K562 (cell line): ENCODE results near the gene PSMD1. TPM values are rescaled to one million over a fixed set of nuclear protein-coding genes. Genes with fewer than 3 reads are reported as not detected.

Experiments
- ATAC-seq: fragments of 200-7000 bp; cut with Tn5 transposase; 3 replicates; pipeline ENCODE4 v1.9.1; 2020; ENCODE audit warnings: moderate library complexity
- BruUV-seq: library from RNA; stranded (reverse); fragments of 400-500 nt; replicated peaks from 2 replicates; lab custom pipeline; 2021; lab: Mats Ljungman, UMichigan
- CTCF ChIA-PET: fragments of 300-600 bp; formaldehyde crosslinking; extraction: SDS; loops from one replicate; lab custom pipeline; 2021; ENCODE audit warnings: low intra/inter-chr PET ratio; lab: Yijun Ruan, JAX
- POLR2A ChIA-PET: fragments of 300-600, 350-650 bp; sonication (Branson Sonifier 250); formaldehyde crosslinking; extraction: SDS; loops from one replicate; lab custom pipeline; 2021; ENCODE audit warnings: antibody characterized with exemption, inconsistent platforms; lab: Yijun Ruan, JAX
- DNase-seq, 4 experiments: peaks; one replicate each; pipeline versions ENCODE4 v3.0.0 to v3.0.0-alpha.2; 2011 to 2018; ENCODE audit warnings: low spot score in 3 of 4, mixed read lengths in 3 of 4; ENCODE audit errors: extremely low read depth in 1 of 4
- FAIRE-seq: peaks from 2 replicates; lab custom pipeline; 2011; peaks lifted over from hg19 to GRCh38; lab: Jason Lieb, UNC
- H2AFZ ChIP-seq: 2 replicates; pipeline ENCODE4 v1.6.0; 2011; ENCODE audit warnings: low read depth, low read length, control low read depth, inconsistent platforms
- H3K27ac ChIP-seq: fragments of 200-600 bp; 3 replicates; pipeline ENCODE4 v1.8.0; 2011; ENCODE audit warnings: low read depth, mild to moderate bottlenecking, control low read depth, inconsistent platforms, low read length, moderate library complexity, mixed read lengths; ENCODE audit errors: extremely low read depth
- H3K27me3 ChIP-seq, 2 experiments: fragments of 300-600 bp in 1 of 2; 2 replicates in 1 of 2; 3 replicates in 1 of 2; pipeline versions ENCODE4 v1.6.0 to v1.8.0; 2011; ENCODE audit warnings: inconsistent platforms in 2 of 2, low read length in 2 of 2, mild to moderate bottlenecking in 1 of 2, mixed read lengths in 1 of 2, moderate library complexity in 1 of 2; ENCODE audit not compliant: control insufficient read depth in 2 of 2, insufficient read depth in 2 of 2
- H3K36me3 ChIP-seq: fragments of 300-600 bp; 3 replicates; pipeline ENCODE4 v1.8.0; 2011; ENCODE audit warnings: mild to moderate bottlenecking, low read length, inconsistent platforms; ENCODE audit not compliant: control insufficient read depth, insufficient read depth
- H3K4me1 ChIP-seq, 2 experiments: fragments of 200-600 bp in 1 of 2; replicated peaks in 1 of 2; 2 replicates in 1 of 2; 3 replicates in 1 of 2; pipeline versions ENCODE4 v1.5.1 to v1.8.0; 2011; ENCODE audit warnings: inconsistent platforms in 2 of 2, low read length in 2 of 2, mild to moderate bottlenecking in 1 of 2, mixed read lengths in 1 of 2, moderate library complexity in 1 of 2; ENCODE audit not compliant: control insufficient read depth in 2 of 2, insufficient read depth in 2 of 2
- H3K4me2 ChIP-seq: 2 replicates; pipeline ENCODE4 v1.6.1; 2011; ENCODE audit warnings: low read length, control low read depth, inconsistent platforms, mixed read lengths; ENCODE audit not compliant: insufficient read depth
- H3K4me3 ChIP-seq: fragments of 200-600 bp; sonication (generic), shearing (Covaris generic); 2 replicates; pipeline ENCODE4 v1.5.1; 2016; ENCODE audit warnings: control low read depth, inconsistent platforms
- H3K79me2 ChIP-seq: fragments of 200-600 bp; 3 replicates; pipeline ENCODE4 v1.8.0; 2011; ENCODE audit warnings: low read length, inconsistent platforms; ENCODE audit not compliant: control insufficient read depth, insufficient read depth
- H3K9ac ChIP-seq, 2 experiments: 2 replicates each; pipeline versions ENCODE4 v1.6.0 to v1.6.1; 2011; ENCODE audit warnings: low read depth in 2 of 2, low read length in 2 of 2, control low read depth in 1 of 2, inconsistent platforms in 1 of 2, mild to moderate bottlenecking in 1 of 2, mixed read lengths in 1 of 2; ENCODE audit not compliant: insufficient read depth in 1 of 2
- H3K9me1 ChIP-seq: one replicate; pipeline ENCODE4 v1.6.0; 2011; ENCODE audit warnings: inconsistent platforms, mild to moderate bottlenecking, low read length, moderate library complexity; ENCODE audit not compliant: control insufficient read depth, insufficient read depth
- H3K9me3 ChIP-seq: replicated peaks from 2 replicates; pipeline ENCODE4 v1.5.1; 2011; ENCODE audit warnings: low read depth, low read length, inconsistent platforms; ENCODE audit not compliant: control insufficient read depth, insufficient read depth
- H4K20me1 ChIP-seq: replicated peaks from 2 replicates; pipeline ENCODE4 v1.6.1; 2011; ENCODE audit warnings: low read length, inconsistent platforms, mixed read lengths; ENCODE audit not compliant: control insufficient read depth, insufficient read depth
- BHLHE40 ChIP-seq: IDR thresholded peaks from 2 replicates; pipeline ENCODE4 v1.6.1; 2011; ENCODE audit warnings: low read length, improper control_type of control experiment
- CREB5 ChIP-seq: fragments of 250-450 bp; sonication (Bioruptor Pico); IDR thresholded peaks from 2 replicates; pipeline ENCODE4 v1.5.0; 2020; ENCODE audit warnings: mild to moderate bottlenecking
- HEY1 ChIP-seq: fragments of 250-450 bp; sonication (Bioruptor Pico); IDR thresholded peaks from 2 replicates; pipeline ENCODE4 v1.5.0; 2020; ENCODE audit warnings: mild to moderate bottlenecking, moderate library complexity, borderline replicate concordance
- L3MBTL2 ChIP-seq: fragments of 450-650 bp; IDR thresholded peaks from 2 replicates; pipeline ENCODE4 v1.6.1; 2016; ENCODE audit warnings: mild to moderate bottlenecking, moderate library complexity
- MCM2 ChIP-seq: fragments of 450-650 bp; IDR thresholded peaks from 2 replicates; pipeline ENCODE4 v1.6.1; 2017; ENCODE audit warnings: low read depth, mild to moderate bottlenecking
- PKNOX1 ChIP-seq: fragments of 450-650 bp; IDR thresholded peaks from 2 replicates; pipeline ENCODE4 v1.6.1; 2016
- POLR2H ChIP-seq: IDR thresholded peaks from 2 replicates; pipeline ENCODE4 v1.6.1; 2016; ENCODE audit warnings: missing genetic modification characterization, low read depth, mild to moderate bottlenecking, control low read depth, missing compliant biosample characterization, moderate library complexity
- RBM39 ChIP-seq: fragments of 200-400 bp; formaldehyde crosslinking; optimal IDR thresholded peaks from 2 replicates; pipeline ENCODE3; 2018; ENCODE audit warnings: low read depth, low read length
- SAP30 ChIP-seq: fragments of 200-600 bp; sonication (generic); IDR thresholded peaks from 2 replicates; pipeline ENCODE4 v1.6.1; 2012; ENCODE audit warnings: borderline replicate concordance, low read depth, mild to moderate bottlenecking, moderate library complexity, low read length, control low read depth, inconsistent platforms; ENCODE audit not compliant: insufficient read depth, poor library complexity, severe bottlenecking
- SRSF1 ChIP-seq: fragments of 200-400 bp; formaldehyde crosslinking; IDR thresholded peaks from 2 replicates; pipeline ENCODE4 v1.6.1; 2017; ENCODE audit warnings: mild to moderate bottlenecking, low read depth, low read length, moderate library complexity
- TAF15 ChIP-seq: fragments of 200-400 bp; formaldehyde crosslinking; IDR thresholded peaks from 2 replicates; pipeline ENCODE4 v1.6.1; 2017; ENCODE audit warnings: mild to moderate bottlenecking, low read depth, low read length, moderate library complexity
- TFAP4 ChIP-seq: sonication (generic); formaldehyde crosslinking; IDR thresholded peaks from 2 replicates; pipeline ENCODE4 v1.8.0; 2022; ENCODE audit warnings: missing genetic modification reagents, mild to moderate bottlenecking, moderate library complexity, borderline replicate concordance
- ZFPM2 ChIP-seq: fragments of 250-450 bp; sonication (Bioruptor Pico); IDR thresholded peaks from 2 replicates; pipeline ENCODE4 v1.5.1; 2022; ENCODE audit warnings: mild to moderate bottlenecking
- ZNF583 ChIP-seq: fragments of 250-450 bp; sonication (Bioruptor Pico); IDR thresholded peaks from 2 replicates; pipeline ENCODE4 v1.4.0; 2020
- WGBS: fragments of 100-300 bp; shearing (Covaris generic); methylation state at CpG from one replicate; pipeline ENCODE4 v1.1.6; 2016; ENCODE audit warnings: low coverage, mixed read lengths; ENCODE audit not compliant: insufficient coverage; ENCODE audit errors: missing lambda C conversion rate; 5-methylcytosine and 5-hydroxymethylcytosine counted together
- in situ Hi-C: fragments of 300-500 bp; cut with MboI; formaldehyde crosslinking; loops from 4 replicates; pipeline ENCODE4 v1.15.0; 2018; ENCODE audit warnings: inconsistent platforms, mixed read lengths
- intact Hi-C: fragments of 100-400 bp; cut with micrococcal nuclease; formaldehyde crosslinking; loops from 2 replicates; pipeline ENCODE4 v1.14.2; 2022
- polyA plus RNA-seq, 8 experiments: library from polyadenylated mRNA; depleted of rRNA in 4 of 8; stranded (reverse) in 5 of 8; unstranded in 3 of 8; fragments of >200 nt; fragmentation: Nextera tagmentation in 2 of 8; fragmentation: Illumina TruSeq in 1 of 8; extraction: Ambion mirVana in 2 of 8; extraction: Trizol in 1 of 8; gene quantifications; 2 replicates each; pipeline versions ENCODE4 v1.2.1 to v1.2.3, GENCODE V29; 2011 to 2014; ENCODE audit warnings: inconsistent platforms in 1 of 8, missing spikeins in 1 of 8
- total RNA-seq, 7 experiments: library from RNA; depleted of rRNA in 6 of 7; stranded (reverse); fragments of >200 nt in 6 of 7; fragmentation: Illumina TruSeq in 2 of 7; extraction: Trizol in 2 of 7; gene quantifications; 2 replicates each; pipeline versions ENCODE4 v1.2.1 to v1.2.3, GENCODE V29; 2011 to 2021; ENCODE audit warnings: low replicate concordance in 1 of 7

PSMD1 gene
- total and polyA plus RNA-seq, 9 of the 15 experiments (the other 6 are each of a cell fraction or from before 2014, with no cell fraction given), result 100 to 257 (median 147) TPM

DNA sequence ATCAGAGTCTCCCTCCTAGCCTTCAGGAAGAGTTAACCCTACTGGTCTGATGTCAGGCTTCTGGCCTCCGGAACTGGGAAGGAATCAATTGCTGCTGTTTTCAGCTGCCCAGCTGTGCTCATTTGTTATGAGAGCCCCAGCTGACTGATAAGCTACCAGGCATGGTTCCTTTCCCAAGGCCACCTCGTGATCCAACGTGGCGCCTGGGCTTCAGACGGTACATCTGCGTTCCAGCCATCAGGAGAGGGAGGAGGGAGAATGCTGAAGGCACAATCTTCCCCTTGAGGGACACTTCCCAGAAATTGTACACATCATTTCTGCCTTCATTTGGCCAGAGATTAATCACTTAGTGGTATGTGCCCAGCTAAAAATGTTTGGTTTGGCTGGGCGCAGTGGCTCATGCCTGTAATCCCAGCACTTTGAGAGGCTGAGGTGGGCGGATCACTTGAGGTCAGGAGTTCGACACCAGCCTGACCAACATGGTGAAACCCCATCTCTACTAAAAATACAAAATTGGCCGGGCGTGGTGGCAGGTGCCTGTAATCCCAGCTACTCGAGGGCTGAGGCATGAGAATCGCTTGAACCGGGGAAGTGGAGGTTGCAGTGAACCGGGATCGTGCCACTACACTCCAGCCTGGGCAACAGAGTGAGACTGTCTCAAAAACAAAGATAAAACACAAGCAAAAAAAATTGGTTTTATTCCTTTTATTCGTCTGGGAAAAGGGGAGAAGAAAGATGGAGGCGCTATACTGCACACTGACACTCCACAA is 131.3 kb downstream of the PSMD1 start:
- ATAC-seq (no peak), FAIRE-seq (no peak), DNase-seq (no peak)
- in situ Hi-C loops, result no loop called here
- ChIA-PET POLR2A (interaction anchor here (0.6 to 1.1 kb wide), 2 partner anchors 49 to 73 kb away, joined by 3 read pairs; no protein-coding TSS in a partner anchor), CTCF (no interaction called here)
- no peaks in the 10 kb centered on the region for H4K20me1 ChIP-seq
- no TSS peak for BruUV-seq
- no peaks in the 10 kb centered on the region for H3K9me1 ChIP-seq
- peak overlapping the region; percentile 51; the same call in 1 of the 2 replicates for H2AFZ ChIP-seq
- H3K36me3 ChIP-seq, result no peaks in the 10 kb centered on the region
- H3K4me2 ChIP-seq, result no peak overlapping the region
- H3K27ac ChIP-seq, result no peak overlapping the region
- H3K9me3 ChIP-seq, result no peaks in the 10 kb centered on the region
- intact Hi-C loops, result no loop called here
- 10% methylated on average over 14 of the region's 18 CpGs for WGBS
- no peak overlapping the region for H3K4me3 ChIP-seq
- no peaks in the 10 kb centered on the region for H3K79me2 ChIP-seq
- peaks cover 4 to 8% of the 10 kb centered on the region in 2 experiments; a peak in 3 of 5 replicates for H3K4me1 ChIP-seq
- H3K9ac ChIP-seq, result no peak overlapping the region
- peaks cover 6 to 28% of the 10 kb centered on the region in 2 experiments; a peak in 4 of 5 replicates for H3K27me3 ChIP-seq
- TF ChIP-seq ZFPM2, result no peak
- no peak for TF ChIP-seq ZNF583
- peak; percentile 30; the same call in 1 of the 2 replicates for TF ChIP-seq PKNOX1
- TF ChIP-seq TFAP4 (CRISPR knock-in tag), result peak; percentile 91
- no peak for TF ChIP-seq CREB5 (CRISPR knock-in tag)
- TF ChIP-seq RBM39, result no peak
- no peak for TF ChIP-seq TAF15
- TF ChIP-seq SAP30, result no peak
- TF ChIP-seq HEY1 (CRISPR knock-in tag), result no peak
- TF ChIP-seq SRSF1, result no peak
- no peak for TF ChIP-seq MCM2
- 0 out of 2 replicates have a peak, but pooled peaks have one; percentile 15 for TF ChIP-seq BHLHE40
- TF ChIP-seq POLR2H (tag), result no peak
- peak; percentile 54 for TF ChIP-seq L3MBTL2
